Measurements from ENCODE around the gene CACNA1H. TPM values are rescaled to one million over a fixed set of nuclear protein-coding genes. Genes with fewer than 3 reads are reported as not detected.

CACNA1H gene
- total RNA-seq, 1 experiment from 2014 or later = 24.3 TPM

GRCh38 chr16:1193143-1193824, 40.4 kb downstream of the CACNA1H start:
- BruUV-seq (replicated peaks) = no TSS peak
- Histone ChIP-seq H3K9ac (ENCODE audit: low read length) (peak overlapping the region; percentile 67), H3K9me3 (ENCODE audit: control insufficient read depth in 1 of 2, insufficient read depth in 1 of 2, low read depth in 1 of 2, low read length in 2 of 2) (no peaks in the 10 kb centered on the region), H3K27me3 (ENCODE audit: insufficient read depth, low read length) (no peaks in the 10 kb centered on the region), H3K4me3 (replicated peaks in 1 of 2; ENCODE audit: low read depth in 1 of 2, low read length in 2 of 2) (peak overlapping the region; percentile 28 to 58), H3K9me2 (ENCODE audit: insufficient read depth) (no peaks in the 10 kb centered on the region), H3K79me2 (ENCODE audit: insufficient read depth, low read length) (no peaks in the 10 kb centered on the region), H4K20me1 (ENCODE audit: insufficient read depth) (no peaks in the 10 kb centered on the region), H3K4me2 (ENCODE audit: low read length) (peak overlapping the region; percentile 78), H3K27ac (ENCODE audit: low read depth, low read length) (peak overlapping the region; percentile 72), H3K36me3 (ENCODE audit: control insufficient read depth in 1 of 2, insufficient read depth in 2 of 2, low read length in 2 of 2) (no peaks in the 10 kb centered on the region), H2AFZ (ENCODE audit: low read depth, low read length, poor library complexity, severe bottlenecking) (no peak overlapping the region), H3K4me1 (ENCODE audit: control insufficient read depth in 1 of 2, insufficient read depth in 2 of 2, low read length in 2 of 2) (peaks cover 22 to 39% of the 10 kb centered on the region in 2 experiments)
- ChIA-PET CTCF (interaction anchor here (0.6 to 1.4 kb wide), 6 partner anchors 12 to 136 kb away, joined by 3 read pairs; no protein-coding TSS in a partner anchor), RAD21 (ENCODE audit: low non-redundant PET in 1 of 2, low total read pairs in 2 of 2, uncharacterized antibody in 2 of 2, unreplicated experiment in 2 of 2) (interaction anchor here in 1 of 2 experiments (0.6 to 0.9 kb wide), 3 partner anchors 10 to 136 kb away, joined by 3 to 4 read pairs (median 3); no protein-coding TSS in a partner anchor), POLR2A (interaction anchor here (0.6 to 0.9 kb wide), 2 partner anchors 136 to 680 kb away, joined by 4 to 8 read pairs; no protein-coding TSS in a partner anchor)
- ATAC-seq = peak; percentile 86
- intact Hi-C loops (cut with micrococcal nuclease) = loop anchor here (5.0 kb wide), 2 partner anchors 41 to 136 kb away; partner anchors contain the start of gene CACNA1H
- TF ChIP-seq, protein P1, sequence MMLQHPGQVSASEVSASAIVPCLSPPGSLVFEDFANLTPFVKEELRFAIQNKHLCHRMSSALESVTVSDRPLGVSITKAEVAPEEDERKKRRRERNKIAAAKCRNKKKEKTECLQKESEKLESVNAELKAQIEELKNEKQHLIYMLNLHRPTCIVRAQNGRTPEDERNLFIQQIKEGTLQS (IDR thresholded peaks at IDR 0.05) = no peak
- TF ChIP-seq FOSL1 (IDR thresholded peaks at IDR 0.05; ENCODE audit: low read depth) = no peak
- TF ChIP-seq ZNF274 (IDR thresholded peaks at IDR 0.05; ENCODE audit: low read depth, low read length) = no peak
- TF ChIP-seq ZFX (IDR thresholded peaks at IDR 0.05) = peak; percentile 29; the same call in 1 of the 2 replicates
- peak; percentile 36 for TF ChIP-seq TCF7L2 (IDR thresholded peaks at IDR 0.05; ENCODE audit: borderline replicate concordance, extremely low read depth, insufficient read depth, insufficient read length)
- peak in 1 of 3 experiments; percentile 26; a peak in 2 of 6 replicates for TF ChIP-seq CTCF (IDR thresholded peaks at IDR 0.05 in 2 of 3, conservative IDR thresholded peaks at IDR 0.05 in 1 of 3; ENCODE audit: borderline replicate concordance in 1 of 3, insufficient read depth in 1 of 3, low read depth in 2 of 3, low read length in 2 of 3)
- no peak for TF ChIP-seq ZBTB33 (IDR thresholded peaks at IDR 0.05; ENCODE audit: extremely low read depth, insufficient replicate concordance, low read length)
- TF ChIP-seq, protein P2, sequence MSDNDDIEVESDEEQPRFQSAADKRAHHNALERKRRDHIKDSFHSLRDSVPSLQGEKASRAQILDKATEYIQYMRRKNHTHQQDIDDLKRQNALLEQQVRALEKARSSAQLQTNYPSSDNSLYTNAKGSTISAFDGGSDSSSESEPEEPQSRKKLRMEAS (IDR thresholded peaks at IDR 0.05) = peak; percentile 94; the same call in 1 of the 2 replicates
- TF ChIP-seq POLR2AphosphoS5 (IDR thresholded peaks at IDR 0.05; ENCODE audit: low read depth, low read length) = peak; percentile 69; the same call in 1 of the 2 replicates
- TF ChIP-seq POLR2A (IDR thresholded peaks at IDR 0.05; ENCODE audit: borderline replicate concordance, extremely low read depth, insufficient read depth, insufficient read length) = peak; percentile 53
- peak; percentile 53 for DNase-seq (ENCODE audit: low read depth, low spot score)
